H1 (cell line): ENCODE data around the gene SLC25A4. TPM values are rescaled to one million over a fixed set of nuclear protein-coding genes. Genes with fewer than 3 reads are reported as not detected.
A peak's percentile ranks its signal among the peaks of the same experiment; 100 is the strongest.

Experiments used
- CTCF ChIP-seq, 3 experiments: IDR thresholded peaks; 1 replicate in 2 of 3; 2 replicates in 1 of 3; pipeline versions ENCODE4 v1.5.1 to v1.6.1; 2011; ENCODE audit warnings: low read length in 3 of 3, mild to moderate bottlenecking in 3 of 3, inconsistent platforms in 2 of 3, low read depth in 1 of 3, moderate library complexity in 1 of 3; ENCODE audit not compliant: insufficient read depth in 1 of 3; ENCODE audit errors: control extremely low read depth in 1 of 3
- TCF12 ChIP-seq: IDR thresholded peaks from 2 replicates; pipeline ENCODE4 v1.6.1; 2011; ENCODE audit warnings: low read depth, mild to moderate bottlenecking, low read length
- polyA plus RNA-seq, 7 experiments: library from polyadenylated mRNA; depleted of rRNA in 3 of 7; stranded (reverse) in 5 of 7; unstranded in 2 of 7; fragments of >200 nt in 5 of 7; fragments of 200-250 nt in 2 of 7; gene quantifications; 1 replicate in 5 of 7; 2 replicates in 1 of 7; 4 replicates in 1 of 7; pipeline versions ENCODE4 v1.2.1 to v1.2.3, GENCODE V29; 2011 to 2013; ENCODE audit warnings: missing spikeins in 2 of 7, mixed read lengths in 2 of 7
- total RNA-seq: library from RNA; stranded (reverse); fragmentation: NEBNext Ultra II Directional; extraction: Animal tissue kit (Norgen Biotek cat#: 25700); gene quantifications from 2 replicates; pipeline ENCODE4 v1.2.1, GENCODE V29; 2021

Gene SLC25A4
- total and polyA plus RNA-seq, 2 of the 8 experiments (the other 6 are each of a cell fraction or from before 2014, with no cell fraction given): 41.3 to 42.0 TPM

GRCh38 chr4:185115827-185116232, 27.2 kb upstream of the SLC25A4 start (continued):
- TF ChIP-seq TCF12 (peak; percentile 77; the same call in 1 of the 2 replicates), CTCF (IDR thresholded peaks at IDR 0.05; ENCODE audit: control extremely low read depth in 1 of 3, insufficient read depth in 1 of 3, low read depth in 1 of 3, low read length in 3 of 3) (no peak)
